Suppressor macrophage (primary cell): ENCODE results near the gene SNORC.
"Not testable (repeated sequence)": the region's sequence is repeated elsewhere in the genome, so short reads cannot be mapped to it uniquely, and the experiment has no call there.

Experiments
- DNase-seq, 4 experiments: peaks; one replicate each; pipeline ENCODE4 v3.0.0-alpha.2; 2020 to 2022
- total RNA-seq, 17 experiments: gene quantifications; one replicate each; lab custom pipeline; 2026; ENCODE audit warnings: mixed read lengths in 6 of 17, inconsistent platforms in 3 of 17; lab: John Stamatoyannopoulos, UW

The SNORC gene
- total RNA-seq, result 0.11 to 2.1 (median 0.40) reads per million in 17 experiments

DNA sequence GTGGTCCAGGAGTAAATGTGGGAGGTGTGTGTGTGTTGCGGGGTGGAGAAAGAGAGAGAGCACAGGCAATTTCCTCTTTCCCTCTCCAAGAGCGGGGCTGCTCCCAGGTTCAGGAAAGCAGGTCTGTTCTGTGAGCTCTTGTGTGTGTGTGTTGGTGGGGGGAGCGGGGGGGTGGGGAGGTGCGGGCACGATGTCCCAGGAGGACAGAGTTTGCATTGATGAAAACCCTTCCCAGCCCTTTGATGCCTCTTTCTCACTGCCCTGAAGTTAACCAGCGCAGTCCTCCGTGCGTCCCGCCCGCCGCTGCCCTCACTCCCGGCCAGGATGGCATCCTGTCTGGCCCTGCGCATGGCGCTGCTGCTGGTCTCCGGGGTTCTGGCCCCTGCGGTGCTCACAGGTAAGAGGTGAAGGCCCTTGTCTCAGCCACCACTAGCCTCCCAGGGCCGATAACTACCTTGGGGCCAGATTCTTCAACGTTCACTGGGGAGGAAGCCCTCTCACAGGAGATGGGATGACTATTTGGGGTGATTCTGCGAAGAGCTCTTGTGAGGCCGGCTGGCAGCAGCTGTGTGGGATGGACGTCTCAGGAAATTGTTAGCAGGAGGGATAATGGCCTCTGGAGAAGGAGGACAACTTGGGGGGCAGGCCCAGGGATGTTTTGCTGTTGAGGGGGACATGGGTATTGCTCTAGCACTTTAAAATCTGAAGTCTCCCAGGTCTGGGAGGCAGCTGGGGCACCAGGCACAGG is at the start of gene SNORC:
SNORC (plus strand) TSS at position 247 of the 748 bp plus-strand sequence; CDS start at position 325, 78 bp downstream.
- DNase-seq, result no peak

DNA sequence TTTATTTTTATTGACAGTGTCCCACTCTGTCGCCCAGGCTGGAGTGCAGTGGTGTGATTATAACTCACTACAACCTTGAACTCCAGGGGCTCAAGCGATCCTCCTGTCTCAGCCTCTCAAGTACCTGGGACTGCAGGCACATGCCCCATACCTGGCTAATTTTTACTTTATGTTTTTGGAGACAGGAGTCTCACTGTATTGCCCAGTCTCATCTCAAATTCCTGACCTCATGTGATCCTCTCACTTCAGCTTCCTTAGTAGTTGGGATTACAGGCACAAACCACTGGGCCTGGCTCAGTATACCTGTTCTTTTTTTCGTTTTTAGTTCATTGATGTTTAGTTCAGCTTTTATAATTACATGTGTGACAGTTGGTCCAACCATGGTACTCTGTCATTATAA is 40.1 kb upstream of the SNORC start:
- no peak for DNase-seq

DNA sequence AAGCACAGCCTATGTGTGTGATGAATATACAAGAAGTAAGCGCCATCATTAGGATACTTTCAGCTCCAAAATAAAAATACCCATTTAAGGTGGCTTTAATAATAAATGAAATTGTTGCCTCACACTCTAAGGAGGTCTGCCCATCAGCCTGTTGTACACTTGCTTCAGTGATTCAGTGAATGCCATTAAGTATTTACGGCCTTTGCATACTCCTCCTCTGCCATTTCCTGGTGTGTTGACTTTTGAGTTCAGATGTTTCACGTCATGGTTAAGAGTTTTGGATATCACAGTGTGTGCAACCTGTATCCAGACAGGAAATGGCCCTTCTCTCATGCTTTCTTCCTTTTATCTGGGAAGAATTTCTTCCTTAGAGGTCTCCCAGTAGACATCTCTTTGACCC is 38.6 kb upstream of the SNORC start:
- DNase-seq, result no peak

DNA sequence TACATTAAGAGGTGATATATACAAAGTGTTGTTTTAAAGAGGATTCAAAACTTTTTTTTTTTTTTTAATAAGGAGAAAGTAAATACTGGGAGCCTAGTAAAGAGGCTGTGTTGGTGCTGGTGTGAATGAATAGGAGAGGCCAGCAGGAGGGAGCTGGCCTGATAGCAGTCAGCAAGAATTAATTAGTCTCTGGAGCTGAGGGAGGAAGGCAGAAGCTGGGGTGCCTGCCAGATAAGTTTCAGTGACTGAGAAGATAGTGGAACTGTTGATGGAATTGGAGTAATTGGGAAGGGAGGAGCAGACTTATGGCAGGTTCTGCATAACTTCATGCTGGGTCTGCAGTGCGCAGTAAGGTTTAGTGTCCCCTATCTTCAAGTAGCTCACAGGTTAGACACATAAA is 36.2 kb upstream of the SNORC start:
- no peak for DNase-seq

DNA sequence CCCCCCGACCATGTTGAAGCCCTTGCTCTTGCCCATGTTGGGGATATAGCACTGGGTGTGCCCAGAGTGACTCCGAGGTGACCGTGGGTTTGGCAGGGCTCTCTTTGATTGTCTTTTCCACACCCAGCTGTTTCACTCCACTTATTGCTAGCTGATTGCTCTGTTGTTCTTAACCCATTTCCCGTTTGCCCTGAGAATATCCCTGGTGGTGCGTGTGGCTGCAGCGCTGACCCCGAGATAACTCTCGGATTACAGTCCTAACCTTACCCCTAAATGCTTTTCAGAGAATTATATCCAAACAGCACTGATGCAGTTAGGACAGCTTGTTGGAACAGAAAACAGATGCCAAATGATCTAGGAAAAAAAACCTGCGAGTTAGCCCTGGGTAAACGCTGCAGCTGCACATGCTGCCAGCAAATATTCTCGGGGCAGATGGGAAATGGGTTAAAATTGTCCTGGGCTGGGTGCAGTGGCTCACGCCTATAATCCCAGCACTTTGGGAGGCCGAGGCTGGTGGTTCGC is 34.3 kb upstream of the SNORC start:
- DNase-seq, result no peak

DNA sequence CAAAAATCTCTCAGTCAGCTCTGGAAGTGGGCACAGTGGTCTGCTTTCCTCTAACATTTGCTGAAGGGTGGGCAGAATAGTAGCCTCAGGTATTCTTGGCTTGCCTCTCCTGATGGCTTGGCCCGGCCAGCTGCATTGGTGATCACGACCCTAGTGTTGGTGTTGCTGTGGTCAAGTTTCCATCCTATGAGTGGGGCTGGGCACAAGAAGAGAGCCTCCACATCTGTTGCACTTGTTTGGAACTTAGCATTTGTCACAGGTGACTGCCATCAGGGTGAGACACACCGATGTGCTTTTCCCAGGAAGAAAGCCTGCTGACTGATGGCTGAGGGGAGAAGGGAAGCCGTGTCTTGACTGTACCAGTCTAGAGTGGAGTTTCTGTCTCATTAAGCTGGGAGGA is 33.1 kb upstream of the SNORC start:
- no peak for DNase-seq

DNA sequence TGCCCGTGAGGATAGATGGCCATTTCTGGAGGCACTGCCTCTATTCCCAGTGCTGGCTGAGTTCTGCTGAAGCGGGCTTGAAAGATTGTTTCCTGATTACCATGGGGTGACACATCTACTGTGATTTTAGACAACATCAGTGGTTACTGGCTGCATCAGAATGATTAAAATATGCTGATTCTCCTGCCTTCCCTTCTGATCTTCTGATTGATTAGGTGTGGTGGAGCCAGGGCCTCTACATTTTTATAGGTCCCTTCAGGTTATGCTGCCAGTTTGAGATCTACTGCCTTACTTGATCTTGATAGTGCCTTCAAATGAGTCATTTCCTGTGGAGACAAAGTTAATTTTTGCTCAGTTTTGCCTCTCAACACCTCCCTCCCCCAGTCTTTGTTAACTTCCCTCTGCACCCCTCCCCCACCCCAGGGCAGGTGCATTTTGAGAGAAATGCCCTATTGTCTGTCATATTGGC is 31.6 kb upstream of the SNORC start:
- DNase-seq, result peak in 3 of 4 experiments; percentile 7 to 13 (median 12)

DNA sequence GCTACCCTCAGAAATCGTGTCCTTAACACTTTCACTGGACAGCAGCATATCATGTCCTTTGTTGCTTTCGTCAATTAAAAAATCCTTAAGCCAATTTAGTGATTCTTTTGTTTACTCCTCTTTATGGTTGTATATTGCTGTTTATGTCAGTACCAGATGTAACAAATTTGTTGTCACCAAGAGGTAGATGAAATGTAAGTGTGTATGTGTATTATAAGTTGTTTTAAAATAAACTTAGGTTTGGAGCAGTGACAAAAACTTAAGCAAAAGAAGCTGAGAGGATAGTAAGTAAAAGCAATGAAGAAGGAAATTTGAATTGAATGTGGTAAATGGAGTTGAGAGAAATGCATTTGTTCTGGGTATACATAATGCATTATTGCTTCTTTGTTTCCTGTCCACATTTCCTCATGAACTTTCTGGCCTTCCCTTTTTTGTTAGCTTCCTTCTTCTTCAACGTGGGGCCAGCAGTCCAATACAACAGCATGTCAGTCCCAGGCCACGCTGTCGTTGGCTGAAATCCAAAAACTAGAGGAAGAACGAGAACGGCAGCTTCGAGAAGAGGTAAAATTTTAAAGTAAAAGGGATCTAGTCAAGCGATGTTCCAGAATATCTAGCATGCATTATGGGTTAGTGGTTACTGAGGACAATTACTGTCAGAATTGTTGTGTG is 30.5 kb upstream of the SNORC start:
- peak; percentile 85 to 96 (median 92) for DNase-seq

DNA sequence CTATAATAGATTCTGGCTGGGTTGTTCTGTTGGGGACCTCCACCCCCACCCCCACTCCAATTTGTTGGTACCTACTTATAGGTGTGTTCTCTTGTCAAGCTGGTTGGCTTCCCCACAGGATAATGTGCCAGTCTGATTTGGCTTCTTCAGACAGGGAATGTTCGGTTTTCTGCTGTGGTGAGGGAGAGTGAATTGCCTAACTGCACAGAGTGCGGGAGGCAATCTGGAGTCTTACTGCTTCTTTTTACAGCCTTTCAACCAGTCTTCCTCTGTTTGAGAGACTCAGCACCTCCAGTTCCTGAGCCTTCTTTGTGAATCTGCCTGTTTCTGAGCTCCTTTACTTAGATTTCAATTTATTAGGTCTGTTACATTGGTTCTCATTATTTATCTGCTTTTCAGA is 27.4 kb upstream of the SNORC start:
- DNase-seq, result peak in 3 of 4 experiments; percentile 16 to 23 (median 23)

DNA sequence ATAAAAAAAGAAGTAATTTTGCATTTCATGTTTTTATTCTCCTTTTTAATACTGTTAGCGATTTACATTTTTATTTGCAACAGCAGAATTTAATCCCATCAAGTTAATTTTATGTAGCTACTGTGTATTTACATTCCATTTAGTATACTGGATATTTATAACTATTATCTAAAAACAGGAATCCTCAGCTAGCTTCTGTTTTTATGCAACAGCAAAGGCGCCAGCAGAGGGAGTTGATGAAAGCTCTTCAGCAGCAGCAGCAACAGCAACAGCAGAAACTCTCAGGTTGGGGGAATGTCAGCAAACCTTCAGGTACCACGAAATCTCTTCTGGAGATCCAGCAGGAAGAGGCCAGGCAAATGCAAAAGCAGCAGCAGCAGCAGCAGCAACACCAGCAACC is 26.2 kb upstream of the SNORC start:
- DNase-seq, result peak in 1 of 4 experiments; percentile 7

DNA sequence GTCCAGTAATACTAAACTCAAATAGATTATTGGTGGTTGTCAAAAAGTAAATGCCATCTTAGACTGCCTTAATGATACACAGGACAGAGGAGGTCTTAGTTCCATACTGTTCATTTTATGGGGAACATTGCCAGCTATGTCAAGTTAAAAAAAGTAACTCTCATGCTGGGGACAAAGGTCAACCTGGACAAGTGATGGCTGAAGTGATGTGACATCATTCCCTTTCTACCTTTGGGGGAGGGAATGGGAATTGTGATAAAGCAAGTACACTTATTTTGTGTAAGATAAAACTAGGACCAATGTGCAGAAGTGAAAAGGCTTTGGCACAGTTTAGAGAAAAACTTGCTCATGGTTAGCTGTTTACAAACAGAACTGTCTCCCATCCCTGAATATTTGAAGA is 24.0 kb upstream of the SNORC start:
- no peak for DNase-seq

DNA sequence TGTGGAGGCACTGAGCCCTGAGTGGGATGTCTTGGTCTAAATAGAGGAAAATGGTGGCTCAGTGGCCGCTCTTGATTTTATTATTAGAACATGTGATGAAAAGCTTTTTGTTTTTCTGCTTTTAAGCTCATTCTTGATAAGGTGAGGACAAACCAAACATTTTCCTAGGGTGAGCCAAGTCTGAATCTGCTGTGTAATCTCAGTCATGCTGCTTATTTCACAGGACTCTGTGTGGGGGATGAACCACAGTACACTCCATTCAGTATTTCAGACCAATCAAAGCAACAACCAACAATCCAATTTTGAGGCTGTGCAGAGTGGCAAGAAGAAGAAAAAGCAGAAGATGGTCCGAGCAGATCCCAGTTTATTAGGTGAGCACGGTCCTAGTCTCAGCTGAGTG is 20.0 kb upstream of the SNORC start:
- DNase-seq, result no peak

DNA sequence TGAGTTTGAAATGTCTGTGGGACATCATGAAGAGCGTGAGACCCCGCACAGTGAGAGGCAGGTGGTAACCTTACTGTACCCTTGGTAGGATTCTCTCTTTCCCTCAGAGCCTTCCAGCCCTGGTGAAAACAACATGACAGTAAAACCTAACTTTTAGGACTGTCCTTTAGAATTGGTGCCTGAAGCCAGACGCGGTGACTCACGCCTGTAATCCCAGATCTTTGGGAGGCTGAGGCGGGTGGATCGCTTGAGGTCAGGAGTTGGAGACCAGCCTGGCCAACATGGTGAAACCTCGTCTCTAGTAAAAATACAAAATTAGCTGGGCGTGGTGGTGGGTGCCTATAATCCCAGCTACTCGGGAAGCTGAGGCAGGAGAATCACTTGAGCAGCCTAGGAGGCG is 18.0 kb upstream of the SNORC start:
- not testable (repeated sequence) for DNase-seq

DNA sequence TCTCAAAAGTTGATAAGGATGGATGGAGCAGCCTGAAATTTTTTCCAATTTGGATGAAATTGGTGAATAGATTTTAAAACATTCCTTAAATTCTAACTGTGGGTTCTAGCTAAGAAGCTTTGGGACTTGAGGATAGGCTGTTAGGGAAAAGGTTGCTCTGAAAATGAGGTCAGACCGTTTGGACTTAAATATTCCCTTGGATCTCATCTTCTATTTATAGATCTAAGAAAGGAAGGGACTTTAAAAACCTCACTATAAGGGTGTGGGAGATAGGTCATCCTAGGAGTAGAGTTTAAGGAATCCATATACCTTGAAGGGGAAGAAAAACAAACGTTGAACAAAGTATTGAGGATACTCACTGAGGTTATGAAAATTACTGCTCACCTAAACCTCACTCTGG is 17.4 kb upstream of the SNORC start:
- DNase-seq, result no peak

DNA sequence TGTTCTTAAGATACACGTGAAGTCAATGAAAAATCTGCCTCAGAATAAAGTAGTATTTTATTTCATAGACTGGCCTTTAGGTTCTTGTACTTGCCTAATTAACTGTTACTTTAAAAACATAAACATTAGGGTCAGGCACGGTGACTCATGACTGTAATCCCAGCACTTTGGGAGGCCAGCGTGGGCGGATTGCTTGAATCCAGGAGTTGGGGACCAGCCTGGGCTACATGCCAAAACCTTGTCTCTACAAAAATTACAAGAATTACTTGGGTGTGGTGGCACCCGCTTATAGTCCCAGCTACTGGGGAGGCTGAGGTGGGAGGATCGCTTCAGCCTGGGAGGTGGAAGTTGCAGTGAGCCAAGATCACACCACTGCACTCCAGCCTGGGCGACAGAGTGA is 16.0 kb upstream of the SNORC start:
- peak; percentile 49 to 67 (median 60) for DNase-seq

DNA sequence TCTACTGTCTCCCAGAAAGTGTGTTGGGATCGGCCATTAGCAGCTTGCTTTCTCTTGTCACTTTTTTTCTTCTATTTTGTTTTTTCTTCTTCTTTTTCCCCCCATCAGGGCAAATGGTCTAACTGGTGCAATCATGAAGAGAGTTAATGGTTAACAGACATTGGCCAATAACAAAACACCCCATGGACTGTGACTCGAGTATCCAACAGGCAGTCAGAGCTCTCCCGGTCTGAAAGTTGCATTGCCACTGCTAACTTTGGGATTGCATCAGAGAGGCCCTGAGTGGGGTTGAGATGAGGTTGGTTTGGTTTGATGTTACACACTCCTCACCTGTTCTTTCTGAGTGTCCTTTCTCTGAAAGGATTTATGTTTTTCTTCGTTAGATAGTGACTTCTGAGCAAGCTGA is 12.9 kb upstream of the SNORC start:
- DNase-seq, result no peak

DNA sequence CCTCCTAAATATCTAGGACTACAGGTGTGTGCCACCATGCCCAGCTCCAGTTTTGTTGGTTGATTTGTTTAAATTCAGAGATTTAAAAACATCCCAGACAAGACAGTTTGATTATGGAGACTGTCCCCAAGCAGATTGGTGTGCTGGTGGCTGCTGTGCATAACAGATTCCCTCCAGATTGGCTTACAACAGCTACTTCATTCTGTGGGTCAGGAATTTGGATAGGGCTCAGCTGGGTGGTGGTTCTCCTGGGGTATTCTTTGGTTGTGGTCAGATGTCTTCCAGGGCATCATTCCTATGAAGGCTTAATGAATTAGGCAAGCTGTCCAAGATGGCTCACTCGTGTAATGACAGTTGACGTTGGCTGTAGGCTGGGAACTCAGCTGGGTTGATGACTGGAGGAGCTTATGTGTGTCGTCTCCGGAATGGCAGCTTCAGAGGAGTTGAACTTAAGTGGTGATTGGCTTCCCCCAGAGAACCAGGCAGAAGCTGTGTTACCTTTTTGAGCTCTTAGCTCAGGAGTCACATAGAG is 10.6 kb upstream of the SNORC start:
- DNase-seq, result no peak

DNA sequence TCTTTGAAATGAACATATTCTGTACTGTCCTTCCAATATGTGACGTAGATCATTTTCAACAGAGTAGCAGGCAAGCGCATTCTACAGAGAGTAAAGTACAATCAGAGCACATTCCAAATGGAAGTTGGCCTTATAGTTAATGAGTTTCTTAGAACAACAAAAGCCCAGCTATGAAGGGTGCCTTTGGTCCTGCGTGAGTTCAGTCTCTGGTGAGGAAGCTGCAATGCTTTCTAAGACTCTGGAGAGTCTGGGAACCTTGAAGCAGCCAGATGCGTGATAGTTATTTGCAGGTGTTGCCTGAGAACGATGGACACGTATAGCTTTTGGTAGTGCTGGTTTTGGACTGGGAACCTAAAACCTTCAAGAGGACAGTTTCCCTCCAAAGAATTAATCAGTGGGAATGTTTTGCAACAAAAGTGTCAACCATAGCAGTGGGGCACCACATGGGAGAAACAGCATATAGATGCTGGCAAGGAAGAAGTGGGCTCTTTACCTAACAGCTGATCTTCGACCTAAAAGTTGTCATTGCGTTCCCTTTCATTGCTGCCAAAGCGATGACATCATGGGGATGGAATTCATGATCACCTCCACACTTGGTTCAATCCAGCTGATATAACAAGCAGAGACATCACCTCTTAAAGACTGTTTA is 9.3 kb upstream of the SNORC start:
- no peak for DNase-seq

DNA sequence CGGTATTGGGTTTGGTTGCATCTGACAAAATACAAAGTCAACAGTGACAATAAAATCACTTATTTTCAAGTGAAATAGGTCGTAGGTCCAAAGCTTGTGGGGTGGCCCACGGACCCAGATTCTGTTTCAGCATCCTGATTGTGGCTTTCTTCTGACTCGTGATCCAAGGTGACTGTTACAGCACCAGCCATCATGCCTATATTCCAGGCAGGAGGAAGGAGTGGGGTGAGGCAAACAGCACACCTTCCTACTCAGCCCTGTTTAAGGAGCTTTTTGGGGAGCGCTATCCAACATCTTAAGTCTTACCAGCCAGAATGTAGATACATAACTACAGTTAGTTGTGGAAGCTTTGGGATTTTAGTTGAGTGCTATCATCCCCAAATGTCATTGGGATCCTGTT is 8.7 kb upstream of the SNORC start:
- DNase-seq, result no peak

DNA sequence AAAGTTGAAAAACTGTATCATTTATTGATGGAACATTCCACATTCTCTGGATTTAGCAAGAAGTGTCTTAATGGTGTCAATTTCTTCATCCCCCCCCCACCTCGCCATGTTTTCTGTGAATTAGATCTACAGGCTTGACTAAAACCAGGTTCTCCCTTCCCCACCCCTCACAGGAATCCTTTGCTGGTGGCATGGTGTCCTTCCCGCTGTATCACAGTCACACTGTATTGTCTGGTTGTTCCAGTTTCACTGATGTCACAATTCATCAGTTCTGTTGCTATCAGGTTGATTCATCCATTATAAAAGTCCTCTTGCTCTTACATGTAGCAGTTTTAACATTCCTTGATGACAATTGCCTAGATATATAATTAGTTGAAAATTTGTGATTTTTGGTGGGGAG is 6.1 kb upstream of the SNORC start:
- DNase-seq, result no peak

DNA sequence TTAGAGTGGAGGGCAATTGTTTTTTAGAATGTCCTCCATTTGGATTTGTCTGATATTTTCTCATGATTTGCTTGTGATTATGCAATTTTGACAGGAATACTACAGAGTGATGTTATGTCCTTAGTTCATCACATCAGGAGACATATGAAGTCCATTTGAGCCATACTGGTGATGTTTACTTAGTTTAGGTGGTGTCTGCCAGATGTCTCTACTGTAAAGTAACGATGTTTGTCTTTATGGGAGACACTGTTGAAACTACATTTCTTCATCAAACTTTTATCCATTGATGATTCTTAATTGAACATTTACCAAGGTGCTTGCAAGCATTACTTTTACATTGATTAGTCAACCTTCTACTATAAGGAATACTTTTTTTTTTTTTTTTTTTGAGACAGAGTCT is 4.9 kb upstream of the SNORC start:
- DNase-seq, result no peak

DNA sequence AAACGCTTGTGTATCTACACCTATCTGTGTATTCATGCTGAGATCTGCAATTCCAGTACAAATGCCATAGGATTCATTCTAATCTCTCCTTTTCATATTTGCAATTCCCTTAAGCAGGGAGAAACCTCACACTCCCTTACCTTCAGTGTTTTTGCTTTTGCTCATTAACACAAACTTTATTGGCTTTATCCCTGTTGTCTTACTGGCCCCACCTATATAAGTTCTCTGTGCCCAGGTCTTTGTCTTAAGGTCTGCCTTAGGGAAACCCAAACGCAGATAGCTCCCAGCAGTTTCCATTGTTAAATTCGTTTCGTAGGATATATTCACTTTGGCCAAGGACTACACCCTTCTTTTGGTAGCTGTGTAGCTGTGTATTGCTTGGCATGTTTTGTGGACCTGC is 4.0 kb upstream of the SNORC start:
- no peak for DNase-seq
